Tibial artery (tissue), 4 donors: ENCODE results near the gene VSIR.

Experiments used
- DNase-seq, 2 donors: peaks; one replicate each; pipeline ENCODE4 v3.0.0-alpha.2; 2019
- H3K27ac ChIP-seq, 2 donors: fragments of 200-600 bp; sonication (generic) in 1 of 2; 1 replicate in 1 of 2; 2 replicates in 1 of 2; pipeline ENCODE4 v1.5.1; 2018 to 2019; ENCODE audit warnings: mild to moderate bottlenecking in 1 of 2
- H3K27me3 ChIP-seq, 2 donors: fragments of 200-600 bp; sonication (generic) in 1 of 2; one replicate each; pipeline versions ENCODE4 v1.5.1 to v1.6.0; 2016 to 2019
- H3K36me3 ChIP-seq, 3 donors: fragments of 200-600 bp; sonication (generic) in 2 of 3; one replicate each; pipeline ENCODE4 v1.5.1; 2016 to 2019; ENCODE audit warnings: mild to moderate bottlenecking in 2 of 3
- H3K4me1 ChIP-seq, 4 donors: fragments of 200-600 bp; sonication (generic) in 2 of 4; 1 replicate in 3 of 4; 2 replicates in 1 of 4; pipeline ENCODE4 v1.5.1; 2016 to 2019
- H3K4me3 ChIP-seq, 2 donors: fragments of 200-600 bp; sonication (generic) in 1 of 2; 1 replicate in 1 of 2; 2 replicates in 1 of 2; pipeline ENCODE4 v1.5.1; 2018 to 2019; ENCODE audit warnings: mild to moderate bottlenecking in 2 of 2
- H3K9me3 ChIP-seq, 3 donors: fragments of 200-600 bp; sonication (generic) in 1 of 3; one replicate each; pipeline ENCODE4 v1.5.1; 2016 to 2019
- CTCF ChIP-seq, 2 experiments: fragments of 200-600 bp in 1 of 2; fragments of 450-650 bp in 1 of 2; IDR thresholded peaks; one replicate each; pipeline ENCODE4 v1.5.1; 2017 to 2019; ENCODE audit warnings: antibody characterized with exemption in 2 of 2, mild to moderate bottlenecking in 1 of 2, moderate library complexity in 1 of 2
- intact Hi-C: fragments of 100-400 bp; cut with DNase I; formaldehyde crosslinking; loops from one replicate; pipeline ENCODE4 v1.15.0; 2023; ENCODE audit warnings: low total_unique reads

VSIR gene

DNA sequence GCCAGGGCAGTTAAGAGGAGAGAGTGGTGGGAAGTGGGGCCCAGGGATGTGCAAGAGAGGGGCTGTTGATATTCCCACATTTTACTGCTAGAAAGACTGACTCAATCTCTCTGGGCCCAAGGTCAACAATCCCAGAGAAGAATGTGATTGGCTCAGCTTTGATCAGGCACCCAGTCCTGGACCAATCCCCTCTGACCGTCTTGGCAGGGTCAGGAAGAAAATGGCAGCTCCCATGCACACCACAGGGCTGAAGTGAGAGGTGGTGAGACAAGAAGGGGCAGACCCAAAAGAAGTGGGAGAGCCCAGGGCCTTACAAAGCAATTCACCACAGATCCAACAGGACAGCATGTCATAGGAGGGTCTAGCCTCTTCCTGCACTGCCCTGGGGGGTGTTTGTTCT lies 50.5 kb downstream of the VSIR start:
- no peak for TF ChIP-seq CTCF (IDR thresholded peaks at IDR 0.05)
- no peak for DNase-seq
- Histone ChIP-seq H3K27ac (no peak overlapping the region), H3K4me3 (no peak overlapping the region), H3K36me3 (no peaks in the 10 kb centered on the region), H3K9me3 (no peaks in the 10 kb centered on the region), H3K27me3 (no peaks in the 10 kb centered on the region), H3K4me1 (peaks cover 0 to 32% (median 23%) of the 10 kb centered on the region in 4 donors)
- intact Hi-C loops = no loop called here

DNA sequence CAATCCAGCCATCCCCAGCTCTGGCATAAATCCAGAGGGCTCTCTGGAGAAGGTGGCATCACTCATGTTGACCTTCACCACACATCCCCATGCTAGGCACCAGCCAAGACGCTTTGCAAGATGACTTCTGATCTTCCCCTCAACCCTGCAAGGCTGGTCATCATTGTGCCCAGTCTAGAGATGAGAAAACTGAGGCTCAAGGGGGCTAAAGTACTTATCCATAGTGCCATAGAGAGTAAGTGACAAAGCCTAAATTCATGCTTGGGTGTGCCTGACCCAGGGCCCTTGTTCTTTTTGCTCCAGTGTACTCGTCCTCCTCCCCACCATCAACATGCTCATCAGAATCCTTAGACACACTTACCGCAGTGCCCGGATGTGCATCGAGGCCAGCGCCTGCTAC lies 52.0 kb downstream of the VSIR start:
- Histone ChIP-seq H3K4me3 (no peak overlapping the region), H3K36me3 (no peaks in the 10 kb centered on the region), H3K27me3 (no peaks in the 10 kb centered on the region), H3K9me3 (no peaks in the 10 kb centered on the region), H3K27ac (no peak overlapping the region), H3K4me1 (peaks cover 3 to 29% (median 22%) of the 10 kb centered on the region in 4 donors)
- DNase-seq = no peak
- intact Hi-C loops = no loop called here
- TF ChIP-seq CTCF (IDR thresholded peaks at IDR 0.05) = no peak

GRCh38 chr10:71720288-71720687 lies 53.0 kb downstream of the VSIR start:
- Histone ChIP-seq H3K4me3 (no peak overlapping the region), H3K36me3 (no peaks in the 10 kb centered on the region), H3K4me1 (peaks cover 3 to 38% (median 28%) of the 10 kb centered on the region in 4 donors), H3K9me3 (no peaks in the 10 kb centered on the region), H3K27ac (no peak overlapping the region), H3K27me3 (no peaks in the 10 kb centered on the region)
- TF ChIP-seq CTCF (IDR thresholded peaks at IDR 0.05) = no peak
- intact Hi-C loops = no loop called here
- DNase-seq = no peak

GRCh38 chr10:71719464-71720201 lies 53.7 kb downstream of the VSIR start, which contains the start of gene C10orf105:
Gene C10orf105, minus strand, starts transcription at chr10:71719778. Its CDS starts 3,441 bp downstream, at chr10:71716337.
- no peaks in the 10 kb centered on the region for H3K27me3 ChIP-seq
- H3K9me3 ChIP-seq = no peaks in the 10 kb centered on the region
- peaks cover 3 to 45% (median 34%) of the 10 kb centered on the region in 4 donors for H3K4me1 ChIP-seq
- TF ChIP-seq CTCF (IDR thresholded peaks at IDR 0.05) = no peak
- H3K36me3 ChIP-seq = no peaks in the 10 kb centered on the region
- intact Hi-C loops = loop anchor here (5.0 kb wide), 1 partner anchor 43 kb away; no protein-coding TSS in a partner anchor
- peak within 1 kb of the TSS; percentile 53 to 61 for H3K27ac ChIP-seq
- DNase-seq = no peak
- no peak within 1 kb of the TSS for H3K4me3 ChIP-seq

DNA sequence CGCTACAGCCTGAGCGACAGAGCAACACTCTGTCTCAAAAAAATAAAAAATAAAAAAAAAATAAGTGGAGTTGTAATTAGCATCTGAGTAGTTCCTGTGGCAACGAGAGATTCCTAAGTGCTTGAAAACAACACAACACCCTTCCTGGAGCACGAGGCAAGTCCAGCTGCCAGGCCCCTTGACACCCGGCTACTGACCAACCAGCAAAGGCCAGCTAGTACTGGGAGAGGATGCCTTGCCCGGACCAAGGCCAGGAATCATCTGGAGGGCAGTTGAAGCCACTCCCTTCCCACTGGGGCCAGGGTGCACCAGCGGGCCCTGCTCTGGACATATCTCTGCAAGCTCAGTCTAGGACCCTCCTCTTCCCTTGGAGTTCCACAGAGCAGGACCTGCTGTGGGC lies 54.3 kb downstream of the VSIR start:
- intact Hi-C loops = loop anchor here (5.0 kb wide), 1 partner anchor 43 kb away; no protein-coding TSS in a partner anchor
- no peak for TF ChIP-seq CTCF (IDR thresholded peaks at IDR 0.05)
- Histone ChIP-seq H3K27me3 (no peaks in the 10 kb centered on the region), H3K4me3 (no peak overlapping the region), H3K4me1 (peaks cover 3 to 51% (median 40%) of the 10 kb centered on the region in 4 donors), H3K36me3 (no peaks in the 10 kb centered on the region), H3K27ac (peak overlapping the region; percentile 53 to 61), H3K9me3 (no peaks in the 10 kb centered on the region)
- peak; percentile 85 to 90 for DNase-seq
